ENCODE data around the gene RAVER1.
"Not testable (repeated sequence)": the region's sequence is repeated elsewhere in the genome, so short reads cannot be mapped to it uniquely, and the experiment has no call there.

Gene RAVER1

GRCh38 chr19:10332965-10333757, at the start of gene RAVER1:
Gene RAVER1, minus strand, starts transcription at chr19:10333529. Its CDS starts 22 bp downstream, at chr19:10333507.
- H3K27ac ChIP-seq (ENCODE audit: low read depth, low read length), result peak within 1 kb of the TSS; percentile 89
- no peaks in the 10 kb centered on the region for H3K9me3 ChIP-seq (ENCODE audit: control insufficient read depth in 1 of 2, low read length in 2 of 2)
- peaks cover 21 to 26% of the 10 kb centered on the region in 2 donors for H3K36me3 ChIP-seq (ENCODE audit: control insufficient read depth in 1 of 2, insufficient read depth in 2 of 2, low read length in 2 of 2)
- no peaks in the 10 kb centered on the region for H3K27me3 ChIP-seq (ENCODE audit: control insufficient read depth in 1 of 2, insufficient read depth in 2 of 2, low read length in 2 of 2)
- H3K4me3 ChIP-seq (ENCODE audit: low read depth in 1 of 2, low read length in 2 of 2), result peak within 1 kb of the TSS; percentile 90 to 98
- H3K9ac ChIP-seq (ENCODE audit: low read depth in 1 of 2, low read length in 2 of 2), result peak within 1 kb of the TSS; percentile 53 to 61
- peaks cover 20 to 30% of the 10 kb centered on the region in 2 donors for H3K4me1 ChIP-seq (ENCODE audit: control insufficient read depth in 1 of 2, insufficient read depth in 2 of 2, low read length in 2 of 2)

GRCh38 chr19:10383223-10383499, 49.8 kb upstream of the RAVER1 start:
- H3K36me3 ChIP-seq (ENCODE audit: control insufficient read depth in 1 of 2, insufficient read depth in 2 of 2, low read length in 2 of 2); H3K9me3 ChIP-seq (ENCODE audit: control insufficient read depth in 1 of 2, low read length in 2 of 2); H3K4me3 ChIP-seq (ENCODE audit: low read depth in 1 of 2, low read length in 2 of 2); H3K27me3 ChIP-seq (ENCODE audit: control insufficient read depth in 1 of 2, insufficient read depth in 2 of 2, low read length in 2 of 2); H3K9ac ChIP-seq (ENCODE audit: low read depth in 1 of 2, low read length in 2 of 2); H3K27ac ChIP-seq (ENCODE audit: low read depth, low read length): not testable (repeated sequence)
- H3K4me1 ChIP-seq (ENCODE audit: control insufficient read depth in 1 of 2, insufficient read depth in 2 of 2, low read length in 2 of 2), result peaks cover 10 to 12% of the 10 kb centered on the region in 2 donors

- Histone ChIP-seq H3K4me1 (ENCODE audit: control insufficient read depth in 1 of 2, insufficient read depth in 2 of 2, low read length in 2 of 2) (peaks cover 10 to 12% of the 10 kb centered on the region in 2 donors), H3K27ac (ENCODE audit: low read depth, low read length) (peak within 1 kb of the TSS; percentile 74), H3K9me3 (ENCODE audit: control insufficient read depth in 1 of 2, low read length in 2 of 2) (no peaks in the 10 kb centered on the region), H3K9ac (ENCODE audit: low read depth in 1 of 2, low read length in 2 of 2) (peak within 1 kb of the TSS; percentile 92 to 95), H3K36me3 (ENCODE audit: control insufficient read depth in 1 of 2, insufficient read depth in 2 of 2, low read length in 2 of 2) (peaks cover 0 to 9% of the 10 kb centered on the region in 2 donors), H3K27me3 (ENCODE audit: control insufficient read depth in 1 of 2, insufficient read depth in 2 of 2, low read length in 2 of 2) (no peaks in the 10 kb centered on the region), H3K4me3 (ENCODE audit: low read depth in 1 of 2, low read length in 2 of 2) (peak within 1 kb of the TSS; percentile 92 to 98)
These were observed 47.2 kb upstream of the RAVER1 start, which contains the start of gene TYK2 for GRCh38 chr19:10380313-10381102. Gene TYK2, minus strand, starts transcription at chr19:10380572. Its CDS starts 2,166 bp downstream, at chr19:10378406.

GRCh38 chr19:10379880-10380312, 46.6 kb upstream of the RAVER1 start:
- peaks cover 10 to 12% of the 10 kb centered on the region in 2 donors for H3K4me1 ChIP-seq (ENCODE audit: control insufficient read depth in 1 of 2, insufficient read depth in 2 of 2, low read length in 2 of 2)
- peak overlapping the region; percentile 74 for H3K27ac ChIP-seq (ENCODE audit: low read depth, low read length)
- H3K4me3 ChIP-seq (ENCODE audit: low read depth in 1 of 2, low read length in 2 of 2), result peak overlapping the region; percentile 92 to 98
- H3K9ac ChIP-seq (ENCODE audit: low read depth in 1 of 2, low read length in 2 of 2), result peak overlapping the region; percentile 92 to 95
- H3K27me3 ChIP-seq (ENCODE audit: control insufficient read depth in 1 of 2, insufficient read depth in 2 of 2, low read length in 2 of 2), result no peaks in the 10 kb centered on the region
- peaks cover 0 to 9% of the 10 kb centered on the region in 2 donors for H3K36me3 ChIP-seq (ENCODE audit: control insufficient read depth in 1 of 2, insufficient read depth in 2 of 2, low read length in 2 of 2)
- no peaks in the 10 kb centered on the region for H3K9me3 ChIP-seq (ENCODE audit: control insufficient read depth in 1 of 2, low read length in 2 of 2)

GRCh38 chr19:10378124-10378523, 44.8 kb upstream of the RAVER1 start:
- Histone ChIP-seq H3K36me3 (ENCODE audit: control insufficient read depth in 1 of 2, insufficient read depth in 2 of 2, low read length in 2 of 2) (peaks cover 0 to 9% of the 10 kb centered on the region in 2 donors), H3K27me3 (ENCODE audit: control insufficient read depth in 1 of 2, insufficient read depth in 2 of 2, low read length in 2 of 2) (no peaks in the 10 kb centered on the region), H3K9ac (ENCODE audit: low read depth in 1 of 2, low read length in 2 of 2) (no peak overlapping the region), H3K4me3 (ENCODE audit: low read depth in 1 of 2, low read length in 2 of 2) (no peak overlapping the region), H3K4me1 (ENCODE audit: control insufficient read depth in 1 of 2, insufficient read depth in 2 of 2, low read length in 2 of 2) (peaks cover 10 to 12% of the 10 kb centered on the region in 2 donors), H3K9me3 (ENCODE audit: control insufficient read depth in 1 of 2, low read length in 2 of 2) (no peaks in the 10 kb centered on the region), H3K27ac (ENCODE audit: low read depth, low read length) (no peak overlapping the region)

GRCh38 chr19:10377140-10377640, 43.9 kb upstream of the RAVER1 start:
- not testable (repeated sequence) for H3K9me3 ChIP-seq (ENCODE audit: control insufficient read depth in 1 of 2, low read length in 2 of 2); H3K27me3 ChIP-seq (ENCODE audit: control insufficient read depth in 1 of 2, insufficient read depth in 2 of 2, low read length in 2 of 2); H3K36me3 ChIP-seq (ENCODE audit: control insufficient read depth in 1 of 2, insufficient read depth in 2 of 2, low read length in 2 of 2); H3K4me3 ChIP-seq (ENCODE audit: low read depth in 1 of 2, low read length in 2 of 2); H3K9ac ChIP-seq (ENCODE audit: low read depth in 1 of 2, low read length in 2 of 2); H3K27ac ChIP-seq (ENCODE audit: low read depth, low read length)
- H3K4me1 ChIP-seq (ENCODE audit: control insufficient read depth in 1 of 2, insufficient read depth in 2 of 2, low read length in 2 of 2), result peaks cover 10 to 12% of the 10 kb centered on the region in 2 donors

- Histone ChIP-seq H3K9me3 (ENCODE audit: control insufficient read depth in 1 of 2, low read length in 2 of 2) (no peaks in the 10 kb centered on the region), H3K27ac (ENCODE audit: low read depth, low read length) (no peak overlapping the region), H3K4me1 (ENCODE audit: control insufficient read depth in 1 of 2, insufficient read depth in 2 of 2, low read length in 2 of 2) (peaks cover 5 to 6% of the 10 kb centered on the region in 2 donors), H3K4me3 (ENCODE audit: low read depth in 1 of 2, low read length in 2 of 2) (no peak overlapping the region), H3K9ac (ENCODE audit: low read depth in 1 of 2, low read length in 2 of 2) (no peak overlapping the region), H3K27me3 (ENCODE audit: control insufficient read depth in 1 of 2, insufficient read depth in 2 of 2, low read length in 2 of 2) (no peaks in the 10 kb centered on the region), H3K36me3 (ENCODE audit: control insufficient read depth in 1 of 2, insufficient read depth in 2 of 2, low read length in 2 of 2) (peaks cover 0 to 12% of the 10 kb centered on the region in 2 donors)
These were observed 41.6 kb upstream of the RAVER1 start for GRCh38 chr19:10374931-10375330.

GRCh38 chr19:10372690-10373089, 39.4 kb upstream of the RAVER1 start:
- Histone ChIP-seq H3K9me3 (ENCODE audit: control insufficient read depth in 1 of 2, low read length in 2 of 2) (no peaks in the 10 kb centered on the region), H3K36me3 (ENCODE audit: control insufficient read depth in 1 of 2, insufficient read depth in 2 of 2, low read length in 2 of 2) (peaks cover 3 to 26% of the 10 kb centered on the region in 2 donors), H3K4me3 (ENCODE audit: low read depth in 1 of 2, low read length in 2 of 2) (no peak overlapping the region), H3K27me3 (ENCODE audit: control insufficient read depth in 1 of 2, insufficient read depth in 2 of 2, low read length in 2 of 2) (no peaks in the 10 kb centered on the region), H3K27ac (ENCODE audit: low read depth, low read length) (no peak overlapping the region), H3K4me1 (ENCODE audit: control insufficient read depth in 1 of 2, insufficient read depth in 2 of 2, low read length in 2 of 2) (no peaks in the 10 kb centered on the region), H3K9ac (ENCODE audit: low read depth in 1 of 2, low read length in 2 of 2) (no peak overlapping the region)

- Histone ChIP-seq H3K4me3 (ENCODE audit: low read depth in 1 of 2, low read length in 2 of 2) (no peak overlapping the region), H3K9ac (ENCODE audit: low read depth in 1 of 2, low read length in 2 of 2) (no peak overlapping the region), H3K9me3 (ENCODE audit: control insufficient read depth in 1 of 2, low read length in 2 of 2) (no peaks in the 10 kb centered on the region), H3K4me1 (ENCODE audit: control insufficient read depth in 1 of 2, insufficient read depth in 2 of 2, low read length in 2 of 2) (no peaks in the 10 kb centered on the region), H3K27me3 (ENCODE audit: control insufficient read depth in 1 of 2, insufficient read depth in 2 of 2, low read length in 2 of 2) (no peaks in the 10 kb centered on the region), H3K27ac (ENCODE audit: low read depth, low read length) (no peak overlapping the region), H3K36me3 (ENCODE audit: control insufficient read depth in 1 of 2, insufficient read depth in 2 of 2, low read length in 2 of 2) (peaks cover 15 to 60% of the 10 kb centered on the region in 2 donors)
These were observed 34.9 kb upstream of the RAVER1 start for GRCh38 chr19:10368101-10368803.

Data from duodenal mucosa (tissue), 2 donors.